Liver (tissue), 3 donors: Measurements from ENCODE around the gene TRIM67.

Source experiments
- TAF1 ChIP-seq: conservative IDR thresholded peaks from 2 replicates; pipeline ENCODE4 v1.6.1; 2016; ENCODE audit warnings: antibody characterized with exemption, mild to moderate bottlenecking
- YY1 ChIP-seq: IDR thresholded peaks from 2 replicates; pipeline ENCODE4 v1.6.1; 2016; ENCODE audit warnings: antibody characterized with exemption, mild to moderate bottlenecking
- TF ChIP-seq, protein P1 (sequence below): fragments of 150-350 bp; IDR thresholded peaks from 2 replicates; pipeline ENCODE4 v1.5.1; 2017; ENCODE audit warnings: improper control_type of control experiment, low read depth, low read length; ENCODE audit not compliant: missing input control
- TF ChIP-seq, protein P2 (sequence below): IDR thresholded peaks from 2 replicates; pipeline ENCODE4 v1.6.1; 2016; ENCODE audit warnings: antibody characterized with exemption
- donor health status: healthy.
- donor health status: healthy.

DNA sequence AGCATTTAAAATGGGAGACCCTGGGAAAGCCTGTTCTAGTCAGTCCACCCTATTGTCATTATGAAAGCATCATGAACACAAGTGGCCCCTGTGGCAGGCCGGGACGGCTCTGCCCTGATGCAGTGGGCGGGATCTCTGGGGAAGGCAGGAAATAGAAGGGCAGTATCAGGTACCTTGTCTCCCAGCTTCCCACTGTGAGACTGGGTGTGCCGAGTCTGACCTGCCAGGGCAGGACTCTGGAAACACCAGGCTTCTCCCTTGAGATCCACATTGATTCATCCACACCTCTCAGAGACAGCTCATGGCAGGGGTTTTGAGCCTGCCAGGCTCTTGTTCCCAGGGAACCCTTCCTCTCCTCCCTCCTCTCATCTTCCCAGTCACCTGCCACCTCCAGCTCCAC, 54.6 kb downstream of the TRIM67 start:
- TF ChIP-seq, protein P1, sequence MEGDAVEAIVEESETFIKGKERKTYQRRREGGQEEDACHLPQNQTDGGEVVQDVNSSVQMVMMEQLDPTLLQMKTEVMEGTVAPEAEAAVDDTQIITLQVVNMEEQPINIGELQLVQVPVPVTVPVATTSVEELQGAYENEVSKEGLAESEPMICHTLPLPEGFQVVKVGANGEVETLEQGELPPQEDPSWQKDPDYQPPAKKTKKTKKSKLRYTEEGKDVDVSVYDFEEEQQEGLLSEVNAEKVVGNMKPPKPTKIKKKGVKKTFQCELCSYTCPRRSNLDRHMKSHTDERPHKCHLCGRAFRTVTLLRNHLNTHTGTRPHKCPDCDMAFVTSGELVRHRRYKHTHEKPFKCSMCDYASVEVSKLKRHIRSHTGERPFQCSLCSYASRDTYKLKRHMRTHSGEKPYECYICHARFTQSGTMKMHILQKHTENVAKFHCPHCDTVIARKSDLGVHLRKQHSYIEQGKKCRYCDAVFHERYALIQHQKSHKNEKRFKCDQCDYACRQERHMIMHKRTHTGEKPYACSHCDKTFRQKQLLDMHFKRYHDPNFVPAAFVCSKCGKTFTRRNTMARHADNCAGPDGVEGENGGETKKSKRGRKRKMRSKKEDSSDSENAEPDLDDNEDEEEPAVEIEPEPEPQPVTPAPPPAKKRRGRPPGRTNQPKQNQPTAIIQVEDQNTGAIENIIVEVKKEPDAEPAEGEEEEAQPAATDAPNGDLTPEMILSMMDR = no peak
- TF ChIP-seq TAF1 = no peak
- TF ChIP-seq, protein P2, sequence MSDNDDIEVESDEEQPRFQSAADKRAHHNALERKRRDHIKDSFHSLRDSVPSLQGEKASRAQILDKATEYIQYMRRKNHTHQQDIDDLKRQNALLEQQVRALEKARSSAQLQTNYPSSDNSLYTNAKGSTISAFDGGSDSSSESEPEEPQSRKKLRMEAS = no peak
- no peak for TF ChIP-seq YY1
